Hindlimb muscle (tissue), 1 donor: ENCODE results near the gene MTFR1L. TPM values are rescaled to one million over a fixed set of nuclear protein-coding genes. Genes with fewer than 3 reads are reported as not detected.

Experiments
- polyA plus RNA-seq: library from polyadenylated mRNA; unstranded; fragments of 120-200 nt; gene quantifications from one replicate; pipeline ENCODE4 v1.2.1, GENCODE V29; 2013; ENCODE audit not compliant: insufficient read length

Gene MTFR1L
- polyA plus RNA-seq, 1 donor: 70.6 TPM

Other genes starting within 250 kb of the MTFR1L start
- gene MAN1C1, start 203.2 kb upstream of the MTFR1L start, polyA plus RNA-seq: 14.2 TPM
- 58.5 TPM for gene SELENON, start 19.8 kb upstream of the MTFR1L start, polyA plus RNA-seq
- 0.92 TPM for gene AUNIP, start 39.5 kb downstream of the MTFR1L start, polyA plus RNA-seq
- 8.8 TPM for gene PAQR7, start 55.8 kb downstream of the MTFR1L start, polyA plus RNA-seq
- gene STMN1, start 86.5 kb downstream of the MTFR1L start, polyA plus RNA-seq: 488 TPM
- gene PAFAH2, start 178.1 kb downstream of the MTFR1L start, polyA plus RNA-seq: 87.9 TPM
- 4.2 TPM for gene EXTL1, start 201.8 kb downstream of the MTFR1L start, polyA plus RNA-seq
- 0.97 TPM for gene SLC30A2, start 226.2 kb downstream of the MTFR1L start, polyA plus RNA-seq
- 50.3 TPM for gene TRIM63, start 247.7 kb downstream of the MTFR1L start, polyA plus RNA-seq